HepG2 (cell line): ENCODE measurements around the gene GCDH. TPM values are rescaled to one million over a fixed set of nuclear protein-coding genes. Genes with fewer than 3 reads are reported as not detected.

Experiments used
- CENPT ChIP-seq: sonication (generic); formaldehyde crosslinking; IDR thresholded peaks from 2 replicates; pipeline ENCODE4 v1.8.0; 2022; ENCODE audit warnings: low read depth, mild to moderate bottlenecking, moderate library complexity, missing genetic modification reagents
- E2F5 ChIP-seq: sonication (generic); formaldehyde crosslinking; conservative IDR thresholded peaks from 2 replicates; pipeline ENCODE4 v1.4.0; 2020; ENCODE audit warnings: missing genetic modification reagents
- ESRRA ChIP-seq: sonication (generic); formaldehyde crosslinking; IDR thresholded peaks from 2 replicates; pipeline ENCODE4 v1.5.1; 2020; ENCODE audit warnings: mild to moderate bottlenecking, low read depth, missing genetic modification reagents
- GABPA ChIP-seq, 2 experiments: IDR thresholded peaks; 2 replicates each; pipeline ENCODE4 v1.6.1; 2011 to 2016; ENCODE audit warnings: low read depth in 2 of 2, low read length in 1 of 2, missing biosample characterization in 1 of 2, missing genetic modification characterization in 1 of 2
- NFATC3 ChIP-seq: sonication (generic); formaldehyde crosslinking; IDR thresholded peaks from 2 replicates; pipeline ENCODE4 v1.5.1; 2020; ENCODE audit warnings: mild to moderate bottlenecking, missing genetic modification reagents
- NFE2 ChIP-seq: sonication (generic); formaldehyde crosslinking; IDR thresholded peaks from 2 replicates; pipeline ENCODE4 v1.4.0; 2020; ENCODE audit warnings: missing genetic modification reagents
- NONO ChIP-seq, 2 experiments: fragments of 450-650 bp in 1 of 2; sonication (generic) in 1 of 2; formaldehyde crosslinking in 1 of 2; IDR thresholded peaks in 1 of 2; conservative IDR thresholded peaks in 1 of 2; 2 replicates each; pipeline versions ENCODE4 v1.6.1 to v1.8.0; 2017 to 2022; ENCODE audit warnings: mild to moderate bottlenecking in 1 of 2, missing genetic modification reagents in 1 of 2, moderate library complexity in 1 of 2
- SIX4 ChIP-seq: sonication (generic); formaldehyde crosslinking; IDR thresholded peaks from 2 replicates; pipeline ENCODE4 v1.4.0; 2020; ENCODE audit warnings: missing genetic modification reagents
- TBX2 ChIP-seq: sonication (generic); formaldehyde crosslinking; IDR thresholded peaks from 2 replicates; pipeline ENCODE4 v1.5.0; 2020; ENCODE audit warnings: missing genetic modification reagents, mild to moderate bottlenecking, borderline replicate concordance
- ZNF251 ChIP-seq: sonication (generic); formaldehyde crosslinking; IDR thresholded peaks from 2 replicates; pipeline ENCODE4 v1.9.0; 2021; ENCODE audit warnings: mild to moderate bottlenecking, missing genetic modification reagents
- ZNF274 ChIP-seq: sonication (generic); formaldehyde crosslinking; IDR thresholded peaks from 2 replicates; pipeline ENCODE4 v1.5.1; 2020; ENCODE audit warnings: mild to moderate bottlenecking, missing genetic modification reagents
- ZNF280B ChIP-seq: sonication (generic); formaldehyde crosslinking; IDR thresholded peaks from 2 replicates; pipeline ENCODE4 v1.5.0; 2020; ENCODE audit warnings: missing genetic modification reagents, mild to moderate bottlenecking, borderline replicate concordance
- ZNF597 ChIP-seq: sonication (generic); formaldehyde crosslinking; IDR thresholded peaks from 2 replicates; pipeline ENCODE4 v1.5.0; 2020; ENCODE audit warnings: missing genetic modification reagents
- ZNF713 ChIP-seq: sonication (generic); formaldehyde crosslinking; IDR thresholded peaks from 2 replicates; pipeline ENCODE4 v1.4.0; 2020; ENCODE audit warnings: mild to moderate bottlenecking, missing genetic modification reagents
- polyA plus RNA-seq, 8 experiments: library from polyadenylated mRNA; depleted of rRNA in 3 of 8; stranded (reverse) in 7 of 8; unstranded in 1 of 8; fragments of >200 nt; fragmentation: Illumina TruSeq in 4 of 8; extraction: Trizol in 4 of 8; gene quantifications; 2 replicates each; pipeline versions ENCODE4 v1.2.1 to v1.2.3, GENCODE V29; 2011 to 2016; ENCODE audit warnings: low read depth in 4 of 8, missing spikeins in 1 of 8, mixed read lengths in 1 of 8; ENCODE audit not compliant: insufficient read depth in 1 of 8
- total RNA-seq, 5 experiments: library from RNA; depleted of rRNA; stranded (reverse); fragments of >200 nt; fragmentation: Illumina TruSeq; extraction: Trizol; gene quantifications; 2 replicates each; pipeline ENCODE4 v1.2.3, GENCODE V29; 2016; ENCODE audit warnings: low read depth in 1 of 5
- TF ChIP-seq, protein P1 (sequence below): sonication (generic); formaldehyde crosslinking; IDR thresholded peaks from 2 replicates; pipeline ENCODE4 v1.4.0; 2020; ENCODE audit warnings: missing genetic modification reagents, borderline replicate concordance
- TF ChIP-seq, protein P2 (sequence below): sonication (generic); formaldehyde crosslinking; IDR thresholded peaks from 2 replicates; pipeline ENCODE4 v1.4.0; 2020; ENCODE audit warnings: missing genetic modification reagents
- TF ChIP-seq, protein P3 (sequence below): IDR thresholded peaks from 2 replicates; pipeline ENCODE4 v1.6.1; 2016; ENCODE audit warnings: missing biosample characterization, missing genetic modification reagents, low read depth

The GCDH gene
- total and polyA plus RNA-seq, 2 of the 13 experiments (the other 11 are each of a cell fraction or from before 2014, with no cell fraction given), result 15.1 to 38.0 TPM

DNA sequence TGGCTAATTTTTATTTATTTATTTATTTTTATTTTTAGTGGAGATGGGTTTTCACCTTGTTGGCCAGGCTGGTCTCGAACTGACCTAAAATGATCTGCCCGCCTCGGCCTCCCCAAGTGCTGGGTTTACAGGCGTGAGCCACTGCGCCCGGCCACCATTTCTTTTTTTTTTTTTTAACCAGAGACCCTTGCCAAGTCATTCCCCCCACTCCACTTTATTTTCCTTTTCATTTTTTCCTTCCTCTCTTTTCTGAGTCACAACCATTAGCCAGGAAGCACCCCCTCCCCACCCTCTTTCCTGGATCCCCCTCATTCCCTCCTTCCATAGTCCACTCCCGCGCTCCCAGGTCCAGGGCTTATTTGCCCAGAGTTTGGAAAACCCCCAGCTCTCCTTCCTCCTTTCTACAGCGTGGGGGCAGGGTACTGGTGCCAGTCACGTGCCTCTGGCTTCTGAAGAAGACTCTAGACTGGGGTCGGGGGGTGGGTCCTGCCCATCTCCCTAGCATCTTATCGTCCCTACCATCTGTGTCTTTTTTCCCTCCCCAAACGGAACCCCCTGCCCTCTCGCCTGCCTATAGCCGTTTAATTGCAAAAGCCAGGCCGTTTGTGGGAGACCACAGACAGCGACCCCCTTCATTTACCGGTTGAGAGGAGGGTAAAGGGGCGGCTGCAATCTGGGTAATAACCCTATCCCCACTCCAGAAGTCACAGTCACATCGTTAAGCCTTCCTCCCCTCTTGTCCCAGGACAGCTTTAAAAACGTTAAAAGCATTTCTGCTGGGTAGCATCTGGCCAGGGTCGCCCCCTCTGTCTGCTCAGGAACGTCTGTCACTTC lies 46.4 kb downstream of the GCDH start (continued):
- TF ChIP-seq ZNF274 (CRISPR knock-in tag) (peak; percentile 15; the same call in 1 of the 2 replicates), ESRRA (CRISPR knock-in tag) (no peak), CENPT (CRISPR knock-in tag) (no peak), TBX2 (no peak), ZNF597 (no peak), ZNF280B (no peak), E2F5 (CRISPR knock-in tag) (no peak), NFE2 (CRISPR knock-in tag) (no peak), SIX4 (no peak), ZNF713 (CRISPR knock-in tag) (no peak), NONO (IDR thresholded peaks at IDR 0.05) (no peak), NONO (CRISPR knock-in tag; conservative IDR thresholded peaks at IDR 0.05) (no peak), GABPA (IDR thresholded peaks at IDR 0.05; ENCODE audit: low read depth, low read length) (no peak), GABPA (CRISPR knock-in tag; IDR thresholded peaks at IDR 0.05; ENCODE audit: low read depth) (0 out of 2 replicates have a peak, but pooled peaks have one; percentile 22), ZNF251 (CRISPR knock-in tag) (no peak), NFATC3 (CRISPR knock-in tag) (no peak)
- TF ChIP-seq, protein P1, sequence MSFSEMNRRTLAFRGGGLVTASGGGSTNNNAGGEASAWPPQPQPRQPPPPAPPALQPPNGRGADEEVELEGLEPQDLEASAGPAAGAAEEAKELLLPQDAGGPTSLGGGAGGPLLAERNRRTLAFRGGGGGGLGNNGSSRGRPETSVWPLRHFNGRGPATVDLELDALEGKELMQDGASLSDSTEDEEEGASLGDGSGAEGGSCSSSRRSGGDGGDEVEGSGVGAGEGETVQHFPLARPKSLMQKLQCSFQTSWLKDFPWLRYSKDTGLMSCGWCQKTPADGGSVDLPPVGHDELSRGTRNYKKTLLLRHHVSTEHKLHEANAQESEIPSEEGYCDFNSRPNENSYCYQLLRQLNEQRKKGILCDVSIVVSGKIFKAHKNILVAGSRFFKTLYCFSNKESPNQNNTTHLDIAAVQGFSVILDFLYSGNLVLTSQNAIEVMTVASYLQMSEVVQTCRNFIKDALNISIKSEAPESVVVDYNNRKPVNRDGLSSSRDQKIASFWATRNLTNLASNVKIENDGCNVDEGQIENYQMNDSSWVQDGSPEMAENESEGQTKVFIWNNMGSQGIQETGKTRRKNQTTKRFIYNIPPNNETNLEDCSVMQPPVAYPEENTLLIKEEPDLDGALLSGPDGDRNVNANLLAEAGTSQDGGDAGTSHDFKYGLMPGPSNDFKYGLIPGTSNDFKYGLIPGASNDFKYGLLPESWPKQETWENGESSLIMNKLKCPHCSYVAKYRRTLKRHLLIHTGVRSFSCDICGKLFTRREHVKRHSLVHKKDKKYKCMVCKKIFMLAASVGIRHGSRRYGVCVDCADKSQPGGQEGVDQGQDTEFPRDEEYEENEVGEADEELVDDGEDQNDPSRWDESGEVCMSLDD (CRISPR knock-in tag), result no peak
- TF ChIP-seq, protein P2, sequence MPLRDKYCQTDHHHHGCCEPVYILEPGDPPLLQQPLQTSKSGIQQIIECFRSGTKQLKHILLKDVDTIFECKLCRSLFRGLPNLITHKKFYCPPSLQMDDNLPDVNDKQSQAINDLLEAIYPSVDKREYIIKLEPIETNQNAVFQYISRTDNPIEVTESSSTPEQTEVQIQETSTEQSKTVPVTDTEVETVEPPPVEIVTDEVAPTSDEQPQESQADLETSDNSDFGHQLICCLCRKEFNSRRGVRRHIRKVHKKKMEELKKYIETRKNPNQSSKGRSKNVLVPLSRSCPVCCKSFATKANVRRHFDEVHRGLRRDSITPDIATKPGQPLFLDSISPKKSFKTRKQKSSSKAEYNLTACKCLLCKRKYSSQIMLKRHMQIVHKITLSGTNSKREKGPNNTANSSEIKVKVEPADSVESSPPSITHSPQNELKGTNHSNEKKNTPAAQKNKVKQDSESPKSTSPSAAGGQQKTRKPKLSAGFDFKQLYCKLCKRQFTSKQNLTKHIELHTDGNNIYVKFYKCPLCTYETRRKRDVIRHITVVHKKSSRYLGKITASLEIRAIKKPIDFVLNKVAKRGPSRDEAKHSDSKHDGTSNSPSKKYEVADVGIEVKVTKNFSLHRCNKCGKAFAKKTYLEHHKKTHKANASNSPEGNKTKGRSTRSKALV (CRISPR knock-in tag), result no peak
- TF ChIP-seq, protein P3, sequence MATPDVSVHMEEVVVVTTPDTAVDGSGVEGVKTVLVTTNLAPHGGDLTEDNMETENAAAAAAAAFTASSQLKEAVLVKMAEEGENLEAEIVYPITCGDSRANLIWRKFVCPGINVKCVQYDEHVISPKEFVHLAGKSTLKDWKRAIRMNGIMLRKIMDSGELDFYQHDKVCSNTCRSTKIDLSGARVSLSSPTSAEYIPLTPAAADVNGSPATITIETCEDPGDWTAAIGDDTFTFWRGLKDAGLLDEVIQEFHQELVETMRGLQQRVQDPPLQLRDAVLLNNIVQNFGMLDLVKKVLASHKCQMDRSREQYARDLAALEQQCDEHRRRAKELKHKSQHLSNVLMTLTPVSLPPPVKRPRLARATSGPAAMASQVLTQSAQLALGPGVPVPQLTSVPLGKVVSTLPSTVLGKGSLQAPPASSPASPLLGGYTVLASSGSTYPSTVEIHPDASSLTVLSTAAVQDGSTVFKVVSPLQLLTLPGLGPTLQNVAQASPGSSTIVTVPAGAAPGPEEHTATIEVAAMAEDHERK (CRISPR knock-in tag), result no peak
